GM12891 (cell line): ENCODE results near the gene ZNF296.
A peak's percentile ranks its signal among the peaks of the same experiment; 100 is the strongest.

Source experiments
- PAX5 ChIP-seq: IDR thresholded peaks from 2 replicates; pipeline ENCODE4 v1.6.1; 2011; ENCODE audit warnings: low read length, moderate library complexity, mild to moderate bottlenecking; ENCODE audit not compliant: insufficient read depth, severe bottlenecking
- POLR2A ChIP-seq: IDR thresholded peaks from 2 replicates; pipeline ENCODE4 v1.6.1; 2011; ENCODE audit warnings: low read depth, low read length, control low read depth
- POLR2AphosphoS5 ChIP-seq: IDR thresholded peaks from 2 replicates; pipeline ENCODE4 v1.6.1; 2011; ENCODE audit warnings: low read depth, low read length, control low read depth
- POU2F2 ChIP-seq: IDR thresholded peaks from 2 replicates; pipeline ENCODE4 v1.6.1; 2011; ENCODE audit warnings: low read depth, mild to moderate bottlenecking, control low read depth, low read length, moderate library complexity
- SPI1 ChIP-seq: IDR thresholded peaks from 2 replicates; pipeline ENCODE4 v1.6.1; 2011; ENCODE audit warnings: low read depth, low read length, control low read depth
- TAF1 ChIP-seq: IDR thresholded peaks from 2 replicates; pipeline ENCODE4 v1.6.1; 2011; ENCODE audit warnings: low read depth, low read length, control low read depth

DNA sequence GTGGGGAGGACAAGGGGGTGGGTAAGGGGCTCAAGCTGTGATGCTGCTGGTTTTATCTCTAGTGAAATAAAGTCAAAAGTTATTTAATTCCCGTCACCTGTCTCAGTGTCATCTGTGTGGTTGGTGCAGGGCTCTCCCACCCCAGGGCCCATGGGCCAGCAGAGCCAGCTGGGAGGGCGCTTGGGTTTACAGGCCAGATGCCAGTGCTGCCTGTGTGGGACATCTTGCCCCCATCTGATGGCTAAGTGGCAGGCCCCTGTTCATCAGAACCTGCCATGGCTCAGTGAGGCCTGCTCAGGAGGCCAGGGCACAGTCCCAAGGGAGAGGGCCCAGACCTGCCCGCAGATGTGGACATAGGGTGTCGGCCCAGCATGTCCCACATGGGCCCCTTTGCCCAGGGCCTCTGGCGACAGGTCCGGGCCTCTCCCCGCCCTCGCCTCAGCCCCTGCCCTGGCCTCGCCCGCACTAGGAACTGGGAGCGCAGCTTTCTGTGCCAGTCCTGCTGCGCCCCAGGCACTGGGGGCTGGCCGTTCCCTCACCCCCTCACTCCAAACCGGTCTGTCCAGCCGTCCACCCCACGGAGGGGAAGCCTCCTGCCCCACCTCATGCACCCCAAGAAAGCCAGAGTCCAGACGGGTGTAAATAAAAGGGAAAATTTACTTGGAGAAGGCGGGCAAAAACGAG lies 5.3 kb downstream of the ZNF296 start:
- TF ChIP-seq POLR2A (0 out of 2 replicates have a peak, but pooled peaks have one; percentile 11), TAF1 (no peak), SPI1 (no peak), POLR2AphosphoS5 (peak; percentile 66; the same call in 1 of the 2 replicates), PAX5 (no peak), POU2F2 (no peak)
